Fibroblast of skin of back (primary cell): ENCODE data around the gene TREML1. TPM values are rescaled to one million over a fixed set of nuclear protein-coding genes. Genes with fewer than 3 reads are reported as not detected.
"Not testable (repeated sequence)": the region's sequence is repeated elsewhere in the genome, so short reads cannot be mapped to it uniquely, and the experiment has no call there.

Source experiments
- DNase-seq: peaks from one replicate; pipeline ENCODE4 v3.0.0-alpha.2; 2013
- polyA plus RNA-seq, 2 experiments: library from polyadenylated mRNA; unstranded; fragments of 120-200 nt; gene quantifications; one replicate each; pipeline ENCODE4 v1.2.1, GENCODE V29; 2013; ENCODE audit not compliant: insufficient read length in 2 of 2

The TREML1 gene, protein sequence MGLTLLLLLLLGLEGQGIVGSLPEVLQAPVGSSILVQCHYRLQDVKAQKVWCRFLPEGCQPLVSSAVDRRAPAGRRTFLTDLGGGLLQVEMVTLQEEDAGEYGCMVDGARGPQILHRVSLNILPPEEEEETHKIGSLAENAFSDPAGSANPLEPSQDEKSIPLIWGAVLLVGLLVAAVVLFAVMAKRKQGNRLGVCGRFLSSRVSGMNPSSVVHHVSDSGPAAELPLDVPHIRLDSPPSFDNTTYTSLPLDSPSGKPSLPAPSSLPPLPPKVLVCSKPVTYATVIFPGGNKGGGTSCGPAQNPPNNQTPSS
- polyA plus RNA-seq (2013, experiment 1 of 2; ENCODE audit: insufficient read length): not detected
- polyA plus RNA-seq (2013, experiment 2 of 2; ENCODE audit: insufficient read length): not detected

DNA sequence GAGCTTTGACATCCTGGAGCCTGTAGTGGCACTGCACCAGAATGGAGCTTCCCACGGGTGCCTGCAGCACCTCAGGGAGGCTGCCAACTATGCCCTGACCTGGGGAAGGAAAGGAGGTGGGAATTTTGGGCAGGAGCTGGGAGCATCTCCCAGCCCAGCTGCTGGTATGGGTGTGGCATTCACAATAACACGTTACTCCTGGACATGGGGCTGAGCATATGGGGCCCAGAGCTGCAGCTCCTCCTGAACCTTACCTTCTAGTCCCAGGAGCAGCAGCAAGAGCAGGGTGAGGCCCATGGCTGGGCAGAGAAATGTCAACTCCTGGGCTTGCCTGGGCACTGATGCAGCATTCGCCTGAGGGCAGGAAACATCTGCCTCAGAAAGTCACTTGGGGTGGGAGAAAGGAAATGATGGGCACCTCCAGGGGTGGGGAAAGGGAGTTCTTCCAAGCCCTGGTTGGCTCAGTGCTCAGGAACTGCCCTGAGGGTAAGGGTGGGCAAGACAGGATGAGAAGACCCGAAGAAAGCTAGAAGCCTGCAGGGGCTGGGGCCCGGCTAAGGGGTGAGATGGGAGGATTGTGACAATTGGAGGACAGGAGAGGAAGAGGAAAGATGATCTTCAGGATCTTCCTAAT lies at the start of gene TREML1:
TREML1 (minus strand) TSS at position 356 of the 634 bp plus-strand sequence; CDS start at position 297, 59 bp downstream.
- no peak for DNase-seq

DNA sequence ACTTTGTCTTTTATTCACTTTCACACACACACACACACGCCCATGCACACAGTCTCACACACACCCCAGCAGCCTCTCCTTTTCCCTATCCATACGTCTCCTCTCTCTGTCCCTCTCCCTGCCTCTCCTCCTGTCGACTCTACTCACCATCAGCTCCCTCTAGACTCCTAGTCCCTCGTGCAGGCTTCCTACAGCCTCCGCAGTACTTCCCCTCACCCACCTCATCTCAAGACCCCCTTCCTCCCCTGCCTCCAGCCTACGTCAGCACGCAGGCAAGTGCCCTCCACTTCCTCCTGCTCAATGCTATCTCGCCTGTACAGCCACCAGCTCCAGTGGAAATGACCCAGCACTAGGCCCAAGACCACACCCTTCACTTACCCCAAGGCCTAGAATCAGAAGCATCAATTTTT lies 47.6 kb upstream of the TREML1 start:
- no peak for DNase-seq

DNA sequence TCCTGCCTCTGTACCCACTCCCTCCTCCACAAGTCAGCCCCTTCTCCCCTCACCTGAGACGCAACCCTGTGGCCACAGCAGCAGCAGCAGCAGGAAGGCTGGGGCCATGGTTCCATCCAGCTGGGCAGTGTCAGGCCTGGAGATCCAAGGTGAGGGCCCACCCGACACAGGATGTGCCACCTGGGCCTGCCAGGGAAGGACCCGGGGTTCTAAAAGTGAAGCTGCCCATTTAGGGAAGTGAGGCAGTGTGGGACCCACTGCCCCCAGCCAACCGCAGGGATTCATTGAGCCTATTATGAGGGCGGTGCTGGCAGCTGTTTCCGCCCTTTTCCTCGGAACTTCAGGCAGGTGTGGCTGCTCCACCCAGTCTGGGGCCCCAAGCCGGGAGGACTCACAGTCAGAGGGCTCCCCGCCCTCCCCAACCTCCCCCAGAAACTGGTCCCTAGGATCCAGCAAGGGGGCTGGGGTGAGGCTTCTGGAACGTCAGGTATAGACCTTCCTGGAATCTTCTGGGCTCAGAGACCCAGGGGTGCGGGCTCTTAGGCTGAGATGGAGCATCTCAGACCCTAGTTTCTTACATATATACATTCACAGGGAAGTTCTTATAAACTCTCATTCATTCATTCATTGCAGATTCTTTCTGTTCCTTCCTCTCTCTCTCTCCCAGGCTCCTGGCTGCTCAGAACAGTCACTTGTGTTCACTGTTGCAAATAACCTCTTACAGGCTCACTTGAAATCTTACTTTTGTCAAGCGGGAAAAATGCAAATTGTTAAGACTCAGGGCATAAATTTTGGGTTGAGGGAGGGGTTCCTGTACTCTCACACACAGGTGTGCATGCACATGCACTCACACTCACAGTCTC lies 47.0 kb upstream of the TREML1 start, which contains the start of gene TREML2:
TREML2 (minus strand) TSS at position 249 of the 863 bp plus-strand sequence; CDS start at position 108, 141 bp downstream.
- DNase-seq: no peak

DNA sequence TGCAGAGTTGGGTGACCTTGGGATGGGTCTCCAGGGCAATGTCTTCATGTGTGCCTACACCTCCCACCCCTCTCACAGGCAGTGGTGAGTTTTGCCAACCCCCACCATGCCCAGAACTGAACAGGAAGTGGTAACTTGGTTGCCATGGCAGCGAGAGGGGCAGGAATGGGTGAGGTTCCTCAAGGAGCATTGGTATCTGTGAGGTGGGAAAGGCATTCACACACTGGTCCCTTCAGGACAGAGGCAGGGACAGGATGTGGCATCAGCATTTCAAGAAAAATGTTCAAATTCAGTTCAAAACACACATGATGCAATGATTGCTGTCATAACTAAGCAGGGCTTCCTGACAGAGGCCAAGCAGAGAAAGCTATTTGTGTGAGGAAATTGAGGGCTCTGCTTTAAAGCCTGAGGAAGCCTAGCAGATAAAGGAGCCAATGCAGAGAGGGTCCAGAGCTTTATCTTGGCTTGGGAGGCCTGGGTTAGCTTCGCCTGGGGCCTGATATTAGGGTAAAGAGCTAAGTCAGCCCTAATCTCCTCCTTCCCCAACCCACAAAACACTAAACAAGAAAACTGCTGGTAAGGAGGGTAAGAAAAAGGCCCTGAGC lies 46.3 kb upstream of the TREML1 start:
- DNase-seq: peak; percentile 48

DNA sequence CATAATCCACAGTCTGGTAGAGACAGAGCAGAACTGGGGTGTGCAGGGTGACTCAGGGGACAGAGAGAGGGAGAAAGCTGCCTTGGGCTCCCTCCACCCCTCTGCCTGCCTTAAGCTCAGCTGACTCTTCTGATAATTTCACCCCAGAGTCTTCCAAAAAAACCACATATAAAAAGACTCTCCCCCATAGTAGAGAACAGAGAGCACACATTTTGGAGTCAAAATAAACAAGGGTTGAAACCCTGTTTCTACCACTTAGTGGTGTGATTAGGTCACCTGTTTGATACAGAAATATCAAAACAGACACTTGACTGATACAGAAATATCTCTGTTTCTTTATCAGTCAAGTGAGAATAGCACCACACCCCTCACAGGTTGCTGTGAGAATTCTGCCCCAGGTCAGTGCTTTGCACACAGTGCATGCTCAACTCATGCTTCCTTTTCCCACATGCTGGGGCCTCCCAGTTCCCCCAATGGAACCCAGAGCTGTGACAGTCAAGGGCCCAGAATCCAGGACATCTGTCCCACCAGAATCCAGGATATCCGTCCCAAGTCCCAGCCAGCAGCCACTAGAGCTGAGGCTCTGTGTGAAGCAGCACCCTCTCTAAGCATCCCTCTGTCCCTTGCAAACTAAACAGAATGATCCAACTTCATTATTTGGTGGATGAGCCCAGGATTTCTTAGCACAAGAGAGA lies 45.6 kb upstream of the TREML1 start:
- no peak for DNase-seq

DNA sequence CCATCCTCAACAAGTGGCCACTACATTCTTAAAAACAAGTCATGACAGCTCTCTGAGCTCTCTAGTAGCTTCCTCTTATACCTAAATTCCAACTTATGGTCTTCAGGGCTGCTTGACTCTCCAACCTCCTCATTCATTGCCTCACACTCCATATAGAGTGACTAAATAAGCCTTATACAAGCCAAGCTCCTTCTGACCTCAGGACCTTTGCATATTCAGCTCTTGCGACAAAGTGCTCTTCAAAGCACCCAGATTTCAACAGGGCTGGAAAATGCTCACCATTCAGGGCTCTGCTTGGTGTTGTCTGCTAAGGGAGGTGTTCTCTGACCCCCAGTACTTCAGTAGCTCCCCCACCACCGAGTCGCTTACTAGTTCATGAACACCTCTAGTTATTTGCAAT lies 43.1 kb upstream of the TREML1 start:
- DNase-seq: no peak

DNA sequence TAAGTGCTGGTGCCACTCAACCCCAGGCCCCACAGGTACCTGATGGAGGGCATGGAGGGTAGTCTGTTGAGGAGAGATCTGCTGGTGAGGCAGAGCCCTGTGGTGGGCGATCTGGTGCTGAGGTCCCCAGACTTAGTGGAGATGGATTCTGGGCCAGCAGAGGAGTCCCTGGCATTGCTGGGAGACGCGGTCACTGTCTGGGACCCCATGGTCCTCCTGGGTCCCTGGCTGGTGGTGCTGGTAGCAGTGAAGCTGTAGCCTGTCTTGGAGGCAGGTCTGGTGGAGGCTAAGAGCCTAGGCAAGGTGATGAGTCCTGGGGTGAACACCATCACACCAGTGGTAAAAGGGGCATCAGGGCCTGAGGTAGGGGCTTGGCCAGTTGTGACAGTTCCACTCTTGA lies 40.2 kb upstream of the TREML1 start:
- no peak for DNase-seq

DNA sequence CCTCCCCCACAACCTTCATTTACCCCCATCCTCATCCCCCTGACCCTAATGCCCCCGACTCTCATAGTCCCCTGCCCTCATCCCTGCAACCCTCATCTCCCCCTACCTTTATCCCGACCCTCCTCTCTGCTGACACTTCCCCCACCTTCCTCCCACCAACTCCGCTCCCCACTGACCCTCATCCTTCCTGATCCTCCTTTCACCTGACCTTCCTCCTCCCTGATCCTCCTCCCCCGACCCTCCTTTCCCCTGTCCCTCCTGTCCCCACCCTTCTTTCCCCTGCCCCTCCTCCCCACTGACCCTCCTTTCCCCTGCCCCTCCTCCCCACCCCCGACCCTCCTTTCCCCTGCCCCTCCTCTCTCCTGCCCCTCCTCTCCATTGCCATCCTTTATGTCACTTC lies 39.7 kb upstream of the TREML1 start:
- no peak for DNase-seq

DNA sequence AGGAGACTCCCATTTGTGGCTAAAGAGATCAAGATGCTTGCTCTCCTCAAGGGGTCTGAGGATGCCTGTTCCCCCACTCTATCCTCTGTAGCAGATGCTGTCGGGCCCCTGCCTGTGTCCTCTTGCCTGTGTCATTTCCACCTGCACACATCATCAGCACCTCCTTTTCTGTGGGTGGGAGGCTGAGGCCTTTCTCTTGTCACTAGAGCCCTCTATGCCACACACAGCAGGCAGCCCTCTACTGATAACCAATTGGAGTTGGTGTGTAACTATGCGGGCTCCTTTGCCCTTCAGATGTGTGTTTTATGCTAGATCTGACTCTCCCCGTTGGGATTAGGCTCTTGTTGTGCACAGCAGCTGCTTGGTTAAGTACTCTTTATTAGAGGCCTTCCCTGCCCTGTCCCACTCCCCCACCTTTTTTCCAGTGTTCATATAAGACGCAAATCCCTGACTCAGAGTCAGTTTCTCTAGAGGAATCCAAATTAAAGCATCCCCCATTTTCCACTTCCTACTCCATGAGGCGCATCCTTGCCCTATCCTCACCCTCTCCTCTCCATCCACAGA lies 39.1 kb upstream of the TREML1 start:
- no peak for DNase-seq

DNA sequence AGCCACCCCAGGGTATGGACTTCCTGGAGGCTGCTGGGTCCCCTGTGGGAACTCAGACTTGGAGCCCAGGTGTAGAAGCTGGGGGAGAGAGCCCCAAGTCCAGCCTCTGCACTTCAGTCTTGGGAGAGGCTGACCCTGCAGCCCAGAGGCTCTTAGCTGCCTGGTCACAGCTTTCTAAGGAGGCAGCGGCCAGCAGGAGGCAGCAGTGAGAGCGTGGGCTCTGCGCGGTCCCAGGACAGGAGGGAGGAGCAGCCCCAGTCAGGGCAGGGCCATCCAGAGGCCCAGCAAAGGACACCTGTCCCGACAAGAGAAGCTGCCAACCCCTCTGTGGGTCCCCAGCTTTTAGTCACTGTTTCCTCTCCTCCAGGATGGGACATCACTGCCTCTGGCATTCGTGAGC lies 37.4 kb upstream of the TREML1 start:
- DNase-seq: no peak

DNA sequence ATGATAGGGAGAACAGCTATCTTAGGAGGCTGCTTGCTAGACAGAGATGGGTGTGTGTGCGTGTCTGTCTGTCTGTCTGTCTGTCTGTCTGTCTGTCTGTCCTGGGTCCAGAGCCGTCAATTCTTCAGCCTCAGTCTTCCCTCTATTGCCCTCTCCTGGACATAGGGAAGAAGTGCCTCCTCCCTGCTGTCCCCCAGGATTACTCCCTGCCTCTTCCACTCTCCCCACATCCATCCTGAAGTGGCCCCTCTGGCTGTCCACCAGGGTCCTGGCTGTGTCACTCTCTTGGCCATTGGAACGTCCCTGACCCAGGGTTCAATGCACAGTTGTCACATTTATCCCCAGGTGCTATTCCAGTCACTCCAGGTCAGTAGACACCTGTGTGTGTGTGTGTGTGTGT lies 36.6 kb upstream of the TREML1 start:
- no peak for DNase-seq

DNA sequence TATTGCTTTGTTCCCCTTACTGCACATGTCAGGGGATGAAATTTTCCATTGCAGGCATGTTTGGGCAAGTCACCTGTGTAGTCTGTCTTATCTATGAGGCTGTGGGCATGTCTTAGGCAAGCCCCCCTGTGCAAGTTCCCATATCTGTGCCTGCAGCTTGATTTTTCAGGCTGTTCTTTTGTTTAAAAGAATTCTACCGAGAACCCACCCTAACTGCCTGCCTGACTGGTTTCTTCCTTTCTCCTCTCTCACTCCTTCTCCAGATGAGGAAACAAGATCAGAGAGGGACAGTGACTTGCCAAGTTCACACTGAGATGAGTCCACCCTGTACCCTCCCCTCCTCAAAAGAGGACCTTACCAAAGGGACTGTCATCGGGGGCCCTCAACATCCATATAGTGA lies 35.8 kb upstream of the TREML1 start:
- no peak for DNase-seq

DNA sequence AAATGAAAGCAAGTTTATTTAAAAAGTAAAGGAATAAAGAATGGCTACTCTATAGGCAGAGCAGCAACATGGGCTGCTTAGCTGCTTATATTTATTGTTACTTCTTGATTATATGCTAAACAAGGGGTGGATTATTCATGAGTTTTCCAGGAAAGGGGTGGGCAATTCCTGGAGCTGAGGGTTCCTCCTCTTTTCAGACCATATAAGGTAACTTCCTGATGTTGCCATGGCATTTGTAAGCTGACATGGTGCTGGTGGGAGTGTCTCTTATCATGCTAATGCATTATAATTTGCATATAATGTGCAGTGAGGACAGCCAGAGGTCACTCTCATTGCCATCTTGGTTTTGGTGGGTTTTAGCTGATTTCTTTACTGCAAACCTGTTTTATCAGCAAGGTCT lies 34.9 kb upstream of the TREML1 start:
- not testable (repeated sequence) for DNase-seq

DNA sequence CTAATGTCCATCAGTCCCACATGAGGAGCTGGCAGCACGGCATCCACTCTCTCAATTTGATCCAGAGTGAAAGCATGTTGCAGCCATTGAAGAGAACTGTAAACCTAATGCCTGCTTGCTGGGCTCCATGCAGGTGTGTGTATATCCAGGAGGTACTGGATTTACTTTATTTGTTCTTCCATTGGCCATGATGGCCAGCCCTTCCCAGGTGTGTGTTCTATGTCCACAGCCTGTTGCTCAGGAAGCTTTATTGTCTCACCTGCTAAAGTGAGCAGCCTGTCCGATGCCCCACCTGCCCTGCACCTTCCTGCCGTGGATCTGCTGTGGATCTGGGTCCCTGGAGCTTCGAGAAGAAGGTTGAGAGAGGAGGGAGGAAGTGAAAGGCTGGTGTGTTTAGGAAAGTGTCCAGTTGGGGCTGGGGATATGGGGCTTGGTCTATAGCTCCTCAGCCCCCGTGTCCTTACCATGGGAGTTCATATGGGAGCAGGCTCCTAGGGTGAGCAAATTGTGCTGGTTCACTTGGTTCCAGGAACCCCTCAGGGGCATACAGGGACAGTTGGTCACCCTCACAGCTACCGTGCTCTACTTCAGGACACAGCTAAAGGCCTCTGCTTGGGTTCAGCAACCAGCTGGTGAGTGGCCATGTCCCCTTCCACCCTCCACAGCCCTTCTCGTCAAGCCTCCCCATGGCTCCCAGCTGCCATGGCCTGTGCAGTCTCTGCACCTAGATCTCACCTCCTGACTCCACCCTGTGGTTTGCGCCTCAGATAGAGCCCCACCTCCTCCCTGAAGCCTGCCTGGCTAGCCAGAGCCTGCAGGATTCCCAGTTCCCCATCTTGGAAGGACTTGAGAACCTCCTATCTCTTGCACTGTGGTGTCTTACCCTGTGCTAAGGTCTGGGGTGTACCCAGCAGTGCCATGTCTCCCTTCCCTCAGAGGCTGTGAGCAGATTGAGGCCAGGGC lies 34.1 kb upstream of the TREML1 start:
- no peak for DNase-seq

DNA sequence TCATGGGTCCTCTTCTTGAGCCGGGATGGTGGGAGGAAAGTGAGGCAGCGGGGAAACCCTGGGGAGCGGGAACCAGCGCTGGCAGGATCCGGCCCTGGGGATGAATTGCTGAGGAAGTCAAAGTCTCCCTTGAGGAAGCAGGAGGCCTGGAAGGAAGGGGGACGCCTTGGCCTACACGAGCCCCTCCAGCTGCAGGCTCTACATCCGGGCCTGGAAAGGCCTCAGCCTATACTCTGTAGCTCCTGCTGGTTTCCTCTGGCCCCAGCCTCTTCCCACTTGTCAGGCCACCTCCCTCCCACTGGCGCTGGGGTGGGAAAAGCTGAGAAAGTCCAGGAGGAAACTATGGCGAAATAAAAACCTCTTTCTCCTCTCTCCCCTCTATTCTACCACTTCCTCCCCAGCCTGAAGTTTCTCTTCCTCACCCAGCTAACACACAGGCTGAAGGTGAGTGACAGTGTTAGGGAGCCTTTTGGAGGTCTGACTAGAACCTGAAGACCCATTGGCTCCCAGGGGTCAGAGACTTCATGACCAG lies 31.9 kb upstream of the TREML1 start:
- no peak for DNase-seq

DNA sequence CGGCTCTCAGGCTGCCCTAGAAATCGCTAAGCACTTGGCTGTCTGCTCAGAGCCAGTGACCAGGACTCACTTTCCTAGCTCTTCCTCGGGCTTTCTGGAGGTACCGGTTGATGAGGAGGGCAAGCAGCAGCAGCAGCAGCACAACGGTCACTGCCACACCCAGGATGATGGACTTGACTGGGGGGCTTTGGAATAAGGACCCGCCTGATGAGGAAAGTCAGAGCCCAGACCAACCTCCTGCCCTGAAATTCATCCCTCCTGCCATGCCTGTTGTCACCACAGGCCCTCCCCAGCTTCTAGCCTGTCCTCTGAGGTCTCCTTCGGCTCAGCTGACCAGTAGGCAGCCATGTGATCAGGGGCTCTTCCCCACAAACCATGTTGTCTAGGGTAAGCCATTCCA lies 30.6 kb upstream of the TREML1 start:
- no peak for DNase-seq

DNA sequence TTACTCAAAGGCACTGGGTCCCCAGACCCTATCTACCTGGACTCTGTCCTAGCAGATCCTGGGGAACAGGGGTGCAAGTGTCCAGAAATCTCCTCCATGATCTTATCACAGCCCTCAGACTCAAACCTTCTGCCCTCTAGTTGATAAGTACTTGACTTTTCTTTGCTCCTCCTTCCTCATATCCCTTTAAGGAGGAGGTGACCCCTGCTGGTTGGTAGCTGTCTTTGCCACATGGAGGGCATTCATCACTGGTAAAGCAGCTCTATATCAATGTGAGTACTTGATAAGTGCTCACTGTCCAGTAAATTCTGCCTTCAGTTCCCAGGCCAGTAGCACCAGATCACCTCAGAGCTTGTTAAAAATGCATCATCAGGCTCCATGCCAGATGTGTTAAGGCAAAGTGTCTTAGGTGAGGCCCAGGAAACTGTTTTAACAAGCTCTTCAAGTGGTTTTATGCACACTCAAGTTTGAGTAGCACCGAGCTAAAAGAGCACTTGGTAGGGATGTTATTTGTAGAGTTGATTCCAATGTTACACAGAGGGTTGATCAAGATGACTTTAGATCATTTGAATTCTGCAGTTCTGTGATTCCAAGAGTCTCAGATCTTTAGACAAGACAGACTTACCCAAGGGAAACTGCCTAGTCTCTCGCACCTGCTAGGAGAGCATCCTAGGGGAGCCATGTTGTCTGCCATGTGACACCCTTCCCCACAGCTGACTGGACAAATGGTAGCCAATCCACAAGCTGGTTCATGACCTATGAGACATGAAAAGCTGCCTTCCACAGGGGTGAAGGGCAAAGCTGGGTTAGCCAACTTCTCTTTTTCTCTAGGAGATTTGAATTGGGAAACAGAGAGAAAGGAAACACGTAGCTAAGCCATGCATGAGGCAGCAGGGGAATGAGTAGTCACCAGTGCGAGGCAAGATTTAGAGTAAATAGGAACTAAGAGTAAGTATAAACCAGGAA lies 28.2 kb upstream of the TREML1 start:
- peak; percentile 57 for DNase-seq

DNA sequence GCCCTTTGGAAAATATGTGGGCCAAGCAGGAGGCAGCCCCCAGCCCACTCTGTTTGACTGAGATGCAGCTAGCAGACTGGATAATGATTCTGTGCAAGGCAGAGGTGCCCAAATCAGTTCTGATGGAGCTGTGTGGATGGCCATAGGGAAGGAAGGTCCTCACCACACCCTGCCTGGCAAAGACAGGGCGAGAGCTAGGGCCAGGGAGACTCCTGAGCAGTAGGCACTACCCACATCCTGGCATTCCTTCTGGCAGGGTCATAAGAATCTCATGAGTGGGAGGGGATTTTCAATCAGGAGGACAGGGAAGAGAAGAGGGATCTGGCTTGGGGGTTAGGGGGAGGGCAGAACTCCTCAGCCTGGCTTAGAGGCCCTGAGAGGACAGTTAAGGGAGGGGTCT lies 27.4 kb upstream of the TREML1 start:
- DNase-seq: no peak

DNA sequence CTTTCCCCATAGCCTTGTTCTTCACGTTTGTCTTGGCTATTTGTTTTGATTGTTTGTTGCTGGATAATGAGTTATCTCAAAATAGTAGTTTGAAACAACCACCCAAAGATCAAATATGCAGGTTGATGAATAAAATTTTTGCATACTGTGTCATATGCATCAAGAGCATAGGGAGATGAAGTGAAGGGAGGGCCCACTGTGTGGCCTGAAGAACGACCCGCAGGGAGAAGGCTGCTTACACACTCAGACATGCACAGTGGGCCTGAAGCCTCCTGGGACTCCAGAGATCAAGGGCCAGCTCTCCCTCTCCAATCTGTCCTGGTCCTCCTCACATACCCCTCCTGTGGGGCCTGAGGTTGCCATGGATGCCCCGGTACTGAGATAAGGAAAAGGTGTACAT lies 25.0 kb upstream of the TREML1 start:
- DNase-seq: no peak
